ENCODE data around the gene ECI1. TPM values are rescaled to one million over a fixed set of nuclear protein-coding genes. Genes with fewer than 3 reads are reported as not detected.

The ECI1 gene
- total RNA-seq, 2 experiments from 2014 or later, result 10.1 to 12.5 TPM

GRCh38 chr16:2223942-2224486 lies 27.4 kb downstream of the ECI1 start:
- Histone ChIP-seq H3K4me3 (ENCODE audit: low read length) (peak overlapping the region; percentile 80), H3K27me3 (ENCODE audit: control insufficient read depth in 1 of 2, insufficient read depth in 2 of 2, low read length in 2 of 2) (no peaks in the 10 kb centered on the region), H3K9me3 (ENCODE audit: control insufficient read depth in 1 of 2, insufficient read depth in 1 of 2, low read length in 2 of 2) (no peaks in the 10 kb centered on the region), H3K27ac (ENCODE audit: low read depth in 1 of 2, low read length in 2 of 2) (peak overlapping the region; percentile 42 to 55), H3K36me3 (ENCODE audit: insufficient read depth, low read length) (peaks cover 12% of the 10 kb centered on the region), H3K4me1 (ENCODE audit: insufficient read depth, low read length) (peaks cover 30% of the 10 kb centered on the region)
- no peaks in the 10 kb centered on the region for H3K9me3 Mint-ChIP-seq
- ATAC-seq (ENCODE audit: poor library complexity) (peak; percentile 15), DNase-seq (peak in 8 of 14 experiments; percentile 9 to 58 (median 22))
- peak overlapping the region; percentile 89 for H3K4me3 Mint-ChIP-seq
- ChIA-PET POLR2A (interaction anchor here (1.6 kb wide), 1 partner anchor 9 kb away, joined by 4 read pairs; the partner anchor contains the start of gene PGP), CTCF (no interaction called here)
- TF ChIP-seq CTCF (IDR thresholded peaks at IDR 0.05), result no peak
- H3K27me3 Mint-ChIP-seq, result no peaks in the 10 kb centered on the region
- H3K4me1 Mint-ChIP-seq (ENCODE audit: low read depth), result peaks cover 15% of the 10 kb centered on the region
- intact Hi-C loops (cut with DNase I, micrococcal nuclease), result loop anchor here (1.0 kb wide), 2 partner anchors 19 to 44 kb away; partner anchors contain the start of genes MLST8 (in 2 of the 2) and RNPS1 (in 1 of the 2)
- H3K27ac Mint-ChIP-seq, result peak overlapping the region; percentile 62
- H3K36me3 Mint-ChIP-seq (ENCODE audit: low read depth), result no peaks in the 10 kb centered on the region

GRCh38 chr16:2223221-2223941 lies 28.0 kb downstream of the ECI1 start, which contains the start of gene E4F1:
Gene E4F1, plus strand, starts transcription at chr16:2223591. Its CDS starts 23 bp downstream, at chr16:2223614.
- TF ChIP-seq CTCF (IDR thresholded peaks at IDR 0.05), result no peak
- Histone ChIP-seq H3K4me3 (ENCODE audit: low read length) (peak within 1 kb of the TSS; percentile 80), H3K36me3 (ENCODE audit: insufficient read depth, low read length) (peaks cover 5% of the 10 kb centered on the region), H3K27ac (ENCODE audit: low read depth in 1 of 2, low read length in 2 of 2) (peak within 1 kb of the TSS; percentile 42 to 55), H3K4me1 (ENCODE audit: insufficient read depth, low read length) (peaks cover 30% of the 10 kb centered on the region), H3K9me3 (ENCODE audit: control insufficient read depth in 1 of 2, insufficient read depth in 1 of 2, low read length in 2 of 2) (no peaks in the 10 kb centered on the region), H3K27me3 (ENCODE audit: control insufficient read depth in 1 of 2, insufficient read depth in 2 of 2, low read length in 2 of 2) (no peaks in the 10 kb centered on the region)
- POLR2A ChIA-PET, result interaction anchor here (0.8 to 1.6 kb wide), 5 partner anchors 9 to 309 kb away, joined by 3 to 5 read pairs (median 4); partner anchors contain the start of genes AMDHD2, MLST8 and PGP
- CTCF ChIA-PET, result no interaction called here
- no peaks in the 10 kb centered on the region for H3K36me3 Mint-ChIP-seq (ENCODE audit: low read depth)
- H3K4me1 Mint-ChIP-seq (ENCODE audit: low read depth), result peaks cover 15% of the 10 kb centered on the region
- peak within 1 kb of the TSS; percentile 62 for H3K27ac Mint-ChIP-seq
- H3K4me3 Mint-ChIP-seq, result peak within 1 kb of the TSS; percentile 89
- DNase-seq, result peak; percentile 97 to 100 (median 99)
- H3K9me3 Mint-ChIP-seq, result no peaks in the 10 kb centered on the region
- peak; percentile 95 for ATAC-seq (ENCODE audit: poor library complexity)
- no peaks in the 10 kb centered on the region for H3K27me3 Mint-ChIP-seq
- intact Hi-C loops (cut with DNase I, micrococcal nuclease), result loop anchor here (1.0 kb wide), 2 partner anchors 18 to 45 kb away; partner anchors contain the start of genes MLST8 (in 2 of the 2) and RNPS1 (in 1 of the 2)

- TF ChIP-seq CTCF (IDR thresholded peaks at IDR 0.05), result no peak
- Mint-ChIP-seq H3K4me1 (ENCODE audit: low read depth) (peaks cover 11% of the 10 kb centered on the region), H3K27ac (no peak overlapping the region), H3K9me3 (no peaks in the 10 kb centered on the region), H3K4me3 (peak overlapping the region; percentile 56), H3K27me3 (no peaks in the 10 kb centered on the region), H3K36me3 (ENCODE audit: low read depth) (no peaks in the 10 kb centered on the region)
- H3K36me3 ChIP-seq (ENCODE audit: insufficient read depth, low read length), result no peaks in the 10 kb centered on the region
- ChIA-PET POLR2A (interaction anchor here (1.1 kb wide), 1 partner anchor 316 kb away, joined by 5 read pairs; no protein-coding TSS in a partner anchor), CTCF (no interaction called here)
- H3K4me1 ChIP-seq (ENCODE audit: insufficient read depth, low read length), result peaks cover 25% of the 10 kb centered on the region
- intact Hi-C loops (cut with DNase I, micrococcal nuclease), result loop anchor here in 1 of 2 experiments (10.0 kb wide), 1 partner anchor 802 kb away; the partner anchor contains the start of gene UNKL
- H3K4me3 ChIP-seq (ENCODE audit: low read length), result no peak overlapping the region
- H3K9me3 ChIP-seq (ENCODE audit: control insufficient read depth in 1 of 2, insufficient read depth in 1 of 2, low read length in 2 of 2), result no peaks in the 10 kb centered on the region
- no peaks in the 10 kb centered on the region for H3K27me3 ChIP-seq (ENCODE audit: control insufficient read depth in 1 of 2, insufficient read depth in 2 of 2, low read length in 2 of 2)
- ATAC-seq (ENCODE audit: poor library complexity) (no peak), DNase-seq (no peak)
- H3K27ac ChIP-seq (ENCODE audit: low read depth in 1 of 2, low read length in 2 of 2), result no peak overlapping the region
Observed at GRCh38 chr16:2216330-2216729, 35.1 kb downstream of the ECI1 start.

Data from CD4-positive, alpha-beta T cell (primary cell).